Adrenal gland (tissue), 12 donors: ENCODE data around the gene TIAL1. TPM values are rescaled to one million over a fixed set of nuclear protein-coding genes. Genes with fewer than 3 reads are reported as not detected.

Experiments
- DNase-seq, 7 donors: peaks; one replicate each; pipeline ENCODE4 v3.0.0-alpha.2; 2019 to 2020
- H3K27ac ChIP-seq, 5 donors: fragments of 200-600 bp; sonication (generic) in 4 of 5; 1 replicate in 3 of 5; 2 replicates in 2 of 5; pipeline versions ENCODE4 v1.5.1 to v1.8.0; 2016 to 2020; ENCODE audit warnings: mild to moderate bottlenecking in 1 of 5
- H3K27me3 ChIP-seq: fragments of 200-600 bp; 2 replicates; pipeline ENCODE4 v1.8.0; 2021
- H3K36me3 ChIP-seq, 2 donors: fragments of 200-600 bp; replicated peaks in 1 of 2; 1 replicate in 1 of 2; 2 replicates in 1 of 2; pipeline versions ENCODE4 v1.5.1 to v1.8.0; 2018 to 2022
- H3K4me1 ChIP-seq, 2 donors: fragments of 200-600 bp; replicated peaks in 1 of 2; 1 replicate in 1 of 2; 2 replicates in 1 of 2; pipeline versions ENCODE4 v1.5.1 to v1.8.0; 2018 to 2021
- H3K4me3 ChIP-seq, 4 donors: fragments of 200-600 bp; sonication (generic) in 3 of 4; one replicate each; pipeline ENCODE4 v1.5.1; 2016 to 2018
- H3K9me3 ChIP-seq, 3 donors: fragments of 200-600 bp; sonication (generic) in 1 of 3; replicated peaks in 1 of 3; 1 replicate in 2 of 3; 2 replicates in 1 of 3; pipeline versions ENCODE4 v1.5.1 to v1.8.0; 2016 to 2021
- CTCF ChIP-seq, 6 experiments: fragments of 450-650 bp in 4 of 6; fragments of 200-600 bp in 2 of 6; sonication (generic) in 1 of 6; IDR thresholded peaks; 1 replicate in 5 of 6; 2 replicates in 1 of 6; pipeline versions ENCODE4 v1.5.1 to v1.8.0; 2016 to 2021; ENCODE audit warnings: antibody characterized with exemption in 6 of 6, mild to moderate bottlenecking in 2 of 6, moderate library complexity in 1 of 6
- POLR2A ChIP-seq, 2 donors: fragments of 450-650 bp; IDR thresholded peaks; one replicate each; pipeline ENCODE4 v1.6.1; 2017; ENCODE audit warnings: antibody characterized with exemption in 2 of 2, mild to moderate bottlenecking in 2 of 2, moderate library complexity in 1 of 2
- WGBS, 4 donors: extraction: QIAGEN DNeasy Blood & Tissue Kit in 2 of 4; methylation state at CpG; one replicate each; pipeline versions ENCODE4 v1.1.5 to v1.1.7; 2013 to 2017; 5-methylcytosine and 5-hydroxymethylcytosine counted together
- intact Hi-C, 2 donors: fragments of 100-400 bp; cut with DNase I; formaldehyde crosslinking; loops; one replicate each; pipeline versions ENCODE4 v1.14.1 to v1.15.0; 2022 to 2023
- polyA plus RNA-seq, 3 donors: library from polyadenylated mRNA; stranded (reverse); fragments of 200-250 nt in 2 of 3; fragments of 350-450 nt in 1 of 3; fragmentation: Illumina TruSeq in 1 of 3; extraction: RNeasy Lipid Tissue Mini Kit (QIAGEN cat#74804) in 1 of 3; gene quantifications; one replicate each; pipeline ENCODE4 v1.2.3, GENCODE V29; 2013 to 2014
- total RNA-seq, 9 donors: library from RNA; depleted of rRNA in 4 of 9; stranded (reverse); fragments of >200 nt in 4 of 9; fragments of 120-200 nt in 1 of 9; fragmentation: NEBNext Ultra II Directional in 1 of 9; extraction: Animal tissue kit (Norgen Biotek cat#: 25700) in 1 of 9; gene quantifications; one replicate each; pipeline versions ENCODE4 v1.1.0 to v1.2.4, GENCODE V29; 2013 to 2023
- donor health status: healthy with polysubstance abuse.
- donor health status: Bipolar disorder and iron deficiency.
- donor health status: DM: yes; HTN: yes; CAD: no.
- donor health status: DM: no; HTN: no; CAD: no.
- donor health status: DM: no; HTN: no; CAD: no.
- donor health status: DM: yes; HTN: yes; CAD: no.

The TIAL1 gene
- total and polyA plus RNA-seq, 12 donors: 30.7 to 99.8 (median 61.6) TPM

GRCh38 chr10:119555178-119555784 is 41.5 kb downstream of the TIAL1 start:
- H3K27me3 ChIP-seq: no peaks in the 10 kb centered on the region
- no peak for DNase-seq
- 87 to 94% (median 91%) methylated on average over 6 of the region's 6 CpGs for WGBS, 4 donors
- TF ChIP-seq POLR2A (IDR thresholded peaks at IDR 0.05) (no peak), CTCF (IDR thresholded peaks at IDR 0.05) (no peak)
- no peaks in the 10 kb centered on the region for H3K36me3 ChIP-seq
- H3K4me1 ChIP-seq: no peaks in the 10 kb centered on the region
- H3K9me3 ChIP-seq: no peaks in the 10 kb centered on the region
- no peak overlapping the region for H3K27ac ChIP-seq
- intact Hi-C loops: no loop called here
- no peak overlapping the region for H3K4me3 ChIP-seq

GRCh38 chr10:119550827-119551226 is 45.9 kb downstream of the TIAL1 start:
- TF ChIP-seq POLR2A (IDR thresholded peaks at IDR 0.05): no peak
- TF ChIP-seq CTCF (IDR thresholded peaks at IDR 0.05): no peak
- Histone ChIP-seq H3K9me3 (no peaks in the 10 kb centered on the region), H3K4me3 (no peak overlapping the region), H3K36me3 (no peaks in the 10 kb centered on the region), H3K27ac (no peak overlapping the region), H3K27me3 (peaks cover 7% of the 10 kb centered on the region), H3K4me1 (no peaks in the 10 kb centered on the region)
- WGBS, 4 donors: 65 to 81% (median 79%) methylated on average over 4 of the region's 4 CpGs
- intact Hi-C loops: no loop called here
- no peak for DNase-seq

- Histone ChIP-seq H3K9me3 (no peaks in the 10 kb centered on the region), H3K4me1 (no peaks in the 10 kb centered on the region), H3K27me3 (peaks cover 7% of the 10 kb centered on the region), H3K27ac (no peak overlapping the region), H3K4me3 (no peak overlapping the region), H3K36me3 (no peaks in the 10 kb centered on the region)
- no peak for DNase-seq
- 48 to 67% (median 56%) methylated on average over 2 of the region's 2 CpGs for WGBS, 4 donors
- intact Hi-C loops: no loop called here
- TF ChIP-seq POLR2A (IDR thresholded peaks at IDR 0.05) (no peak), CTCF (IDR thresholded peaks at IDR 0.05) (no peak)
These were observed 47.3 kb downstream of the TIAL1 start for GRCh38 chr10:119549247-119549999.

GRCh38 chr10:119546009-119546408 is 50.8 kb downstream of the TIAL1 start:
- WGBS, 4 donors: 48 to 76% (median 56%) methylated on average over 2 to 3 of the region's 3 CpGs
- no peaks in the 10 kb centered on the region for H3K9me3 ChIP-seq
- no peak overlapping the region for H3K27ac ChIP-seq
- peaks cover 8 to 10% of the 10 kb centered on the region in 2 donors for H3K4me1 ChIP-seq
- H3K36me3 ChIP-seq: no peaks in the 10 kb centered on the region
- TF ChIP-seq CTCF (IDR thresholded peaks at IDR 0.05) (no peak), POLR2A (IDR thresholded peaks at IDR 0.05) (no peak)
- no peak overlapping the region for H3K4me3 ChIP-seq
- peaks cover 7% of the 10 kb centered on the region for H3K27me3 ChIP-seq
- intact Hi-C loops: no loop called here
- peak in 1 of 7 donors; percentile 45 for DNase-seq
